LNCAP (cell line): ENCODE measurements around the gene MDGA2.
A peak's percentile ranks its signal among the peaks of the same experiment; 100 is the strongest.

Experiments used
- CTCF ChIP-seq: fragments of 450-650 bp; IDR thresholded peaks from 2 replicates; pipeline ENCODE4 v1.5.1; 2017; ENCODE audit warnings: mild to moderate bottlenecking

The MDGA2 gene

GRCh38 chr14:47471075-47471474 lies 204.3 kb downstream of the MDGA2 start:
- TF ChIP-seq CTCF = no peak

- TF ChIP-seq CTCF = no peak
Observed at GRCh38 chr14:47466916-47467315, 208.5 kb downstream of the MDGA2 start.

- no peak for TF ChIP-seq CTCF
Observed at GRCh38 chr14:47454025-47454424, 221.4 kb downstream of the MDGA2 start.

- TF ChIP-seq CTCF = no peak
Observed at GRCh38 chr14:47447076-47447475, 228.3 kb downstream of the MDGA2 start.

- peak; percentile 39 for TF ChIP-seq CTCF
Observed at GRCh38 chr14:47442211-47442610, 233.2 kb downstream of the MDGA2 start.

- TF ChIP-seq CTCF = no peak
Observed at GRCh38 chr14:47439953-47440352, 235.5 kb downstream of the MDGA2 start.

GRCh38 chr14:47438650-47439140 lies 236.7 kb downstream of the MDGA2 start:
- TF ChIP-seq CTCF = no peak

- TF ChIP-seq CTCF = no peak
Observed at GRCh38 chr14:47435331-47435965, 240.0 kb downstream of the MDGA2 start.
